GM10248 (cell line): ENCODE data around the gene CRYGA.

Experiments used
- CTCF ChIA-PET: fragments of 300-600 bp; sonication (Branson Sonifier 250); formaldehyde crosslinking; extraction: SDS; loops from one replicate; lab custom pipeline; 2021; ENCODE audit warnings: antibody characterized with exemption; lab: Yijun Ruan, JAX
- POLR2A ChIA-PET: fragments of 350-650 bp; sonication (Branson Sonifier 250); formaldehyde crosslinking; extraction: SDS; loops from one replicate; lab custom pipeline; 2020; ENCODE audit warnings: antibody characterized with exemption; lab: Yijun Ruan, JAX
- DNase-seq: peaks from one replicate; pipeline ENCODE4 v3.0.0; 2012; ENCODE audit errors: extremely low spot score
- TF ChIP-seq, protein P1 (sequence below): IDR thresholded peaks from 2 replicates; pipeline ENCODE4 v1.5.1; 2012; ENCODE audit warnings: mild to moderate bottlenecking, low read depth; ENCODE audit errors: extremely low read depth, missing control alignments, control extremely low read depth

Gene CRYGA

DNA sequence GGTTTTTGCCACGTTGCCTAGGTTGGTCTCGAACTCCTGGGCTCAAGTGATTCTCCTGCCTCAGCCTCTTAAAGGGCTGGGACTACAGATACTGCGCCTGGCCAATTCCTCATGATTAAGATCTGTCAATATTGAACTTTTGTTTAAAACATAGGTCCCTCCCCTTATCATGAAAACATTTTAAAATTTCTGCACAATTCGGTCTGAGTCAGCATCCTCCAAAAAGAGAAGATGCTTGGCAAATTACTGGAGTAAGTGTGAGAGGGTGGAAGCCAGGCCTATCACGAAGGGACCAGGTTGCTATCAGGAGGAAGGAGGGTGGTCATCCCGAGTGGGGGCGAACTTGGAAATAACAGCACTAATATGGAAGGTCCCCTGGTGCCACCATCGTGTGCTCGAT is 10.8 kb upstream of the CRYGA start:
- CTCF ChIA-PET, result interaction anchor here (0.9 to 4.1 kb wide), 12 partner anchors 9 to 458 kb away, joined by 3 to 39 read pairs (median 6); partner anchors contain the start of gene IDH1
- POLR2A ChIA-PET, result no interaction called here
- no peak for DNase-seq
- TF ChIP-seq, protein P1, sequence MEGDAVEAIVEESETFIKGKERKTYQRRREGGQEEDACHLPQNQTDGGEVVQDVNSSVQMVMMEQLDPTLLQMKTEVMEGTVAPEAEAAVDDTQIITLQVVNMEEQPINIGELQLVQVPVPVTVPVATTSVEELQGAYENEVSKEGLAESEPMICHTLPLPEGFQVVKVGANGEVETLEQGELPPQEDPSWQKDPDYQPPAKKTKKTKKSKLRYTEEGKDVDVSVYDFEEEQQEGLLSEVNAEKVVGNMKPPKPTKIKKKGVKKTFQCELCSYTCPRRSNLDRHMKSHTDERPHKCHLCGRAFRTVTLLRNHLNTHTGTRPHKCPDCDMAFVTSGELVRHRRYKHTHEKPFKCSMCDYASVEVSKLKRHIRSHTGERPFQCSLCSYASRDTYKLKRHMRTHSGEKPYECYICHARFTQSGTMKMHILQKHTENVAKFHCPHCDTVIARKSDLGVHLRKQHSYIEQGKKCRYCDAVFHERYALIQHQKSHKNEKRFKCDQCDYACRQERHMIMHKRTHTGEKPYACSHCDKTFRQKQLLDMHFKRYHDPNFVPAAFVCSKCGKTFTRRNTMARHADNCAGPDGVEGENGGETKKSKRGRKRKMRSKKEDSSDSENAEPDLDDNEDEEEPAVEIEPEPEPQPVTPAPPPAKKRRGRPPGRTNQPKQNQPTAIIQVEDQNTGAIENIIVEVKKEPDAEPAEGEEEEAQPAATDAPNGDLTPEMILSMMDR, result no peak

DNA sequence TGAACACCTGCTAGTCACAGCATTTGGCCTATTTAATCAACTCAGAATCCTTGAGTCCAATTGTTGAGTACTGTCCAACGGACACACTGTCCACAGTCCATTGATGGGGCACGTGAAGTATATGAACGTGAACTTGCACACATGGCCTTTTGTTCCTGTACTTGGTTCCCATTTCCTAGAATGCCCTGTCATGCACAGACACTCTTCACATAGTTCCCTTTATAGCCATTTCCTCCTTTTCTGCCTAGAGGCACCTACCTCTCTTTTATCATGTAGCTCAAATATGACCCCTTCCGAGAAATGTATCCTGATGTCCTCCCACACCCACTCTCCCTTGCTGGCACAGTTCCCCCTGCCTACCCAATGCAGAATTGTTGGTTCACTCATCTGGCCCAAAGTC is 8.7 kb upstream of the CRYGA start:
- TF ChIP-seq, protein P1, result no peak
- ChIA-PET POLR2A (no interaction called here), CTCF (interaction anchor here (1.5 kb wide), 1 partner anchor 15 kb away, joined by 3 read pairs; no protein-coding TSS in a partner anchor)
- DNase-seq, result no peak

DNA sequence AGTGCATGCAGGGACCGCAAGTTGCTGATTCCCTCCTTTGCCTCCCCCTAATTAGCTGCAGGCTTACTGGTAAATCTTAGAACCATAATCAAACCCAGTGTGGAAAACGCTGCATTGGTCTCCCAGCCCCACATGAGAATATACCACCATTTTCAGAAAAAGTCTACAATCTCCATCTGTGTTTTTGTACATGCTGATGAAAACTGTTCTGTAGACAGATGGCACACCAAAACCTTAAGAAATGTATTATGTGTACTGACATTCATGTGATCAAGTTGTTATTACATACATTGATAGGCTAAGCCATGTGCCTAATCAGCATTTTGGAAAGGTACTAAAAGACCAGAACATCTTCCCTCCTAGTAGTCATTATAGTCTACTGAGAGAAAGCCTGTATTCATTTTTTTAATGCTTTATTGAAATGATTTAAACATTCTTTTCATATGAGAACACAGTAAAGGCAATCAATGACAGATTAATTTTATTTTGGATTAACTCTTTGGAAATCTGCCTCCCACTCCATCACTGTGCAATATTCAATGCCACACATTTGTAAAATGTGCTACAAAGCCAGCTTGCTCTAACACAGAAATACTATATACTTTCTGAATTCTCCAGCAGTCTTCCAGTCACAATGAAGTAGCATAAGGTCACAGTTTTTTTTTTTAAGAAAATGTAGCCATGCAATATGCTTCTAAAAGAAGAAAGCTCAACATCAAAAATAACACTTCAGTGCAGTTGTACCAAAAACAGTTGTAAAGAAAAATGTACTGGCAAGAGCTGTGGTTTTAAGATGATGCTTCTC is 1.8 kb upstream of the CRYGA start:
- DNase-seq, result no peak
- TF ChIP-seq, protein P1, result no peak
- ChIA-PET POLR2A (no interaction called here), CTCF (interaction anchor here (2.8 kb wide), 1 partner anchor 10 kb away, joined by 17 read pairs; no protein-coding TSS in a partner anchor)

DNA sequence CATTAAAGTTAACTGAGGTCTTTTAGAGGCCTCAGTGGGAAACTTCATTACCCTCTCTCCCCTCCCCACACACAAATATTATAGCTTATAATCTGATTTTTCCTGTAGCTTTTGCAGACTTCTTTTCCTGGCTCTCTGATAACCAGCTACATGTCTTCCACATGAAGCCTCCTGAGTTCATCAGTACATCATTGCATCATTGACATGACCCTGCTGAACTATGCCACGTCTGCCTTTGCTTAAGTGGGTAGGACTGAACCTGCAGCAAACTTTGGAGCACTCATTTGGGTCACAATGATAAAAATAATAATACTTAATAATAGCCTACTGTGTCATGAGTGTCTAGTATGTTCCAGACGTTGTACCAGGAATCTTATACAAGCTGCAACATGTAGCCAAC is 7.0 kb downstream of the CRYGA start:
- no peak for DNase-seq
- ChIA-PET CTCF (interaction anchor here (0.9 to 5.6 kb wide), 2 partner anchors 16 to 19 kb away, joined by 3 to 22 read pairs; no protein-coding TSS in a partner anchor), POLR2A (no interaction called here)
- TF ChIP-seq, protein P1, result no peak

DNA sequence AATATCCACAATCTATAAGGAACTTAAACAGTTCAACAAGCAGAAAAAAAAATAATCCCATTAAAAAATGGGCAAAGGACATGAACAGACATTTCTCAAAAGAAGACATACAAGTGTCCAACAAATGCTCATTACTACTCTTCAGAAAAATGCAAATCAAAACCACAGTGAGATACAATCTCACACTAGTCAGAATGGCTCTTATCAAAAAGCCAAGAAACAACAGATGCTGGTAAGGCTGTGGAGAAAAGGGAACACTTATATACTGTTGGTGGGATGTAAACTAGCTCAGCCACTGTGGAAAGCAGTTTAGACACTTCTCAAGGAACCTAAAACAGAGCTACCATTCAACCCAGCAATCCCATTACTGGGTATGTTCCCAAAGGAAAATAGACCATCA is 10.2 kb downstream of the CRYGA start:
- CTCF ChIA-PET, result interaction anchor here (1.8 to 5.6 kb wide), 2 partner anchors 10 to 22 kb away, joined by 4 to 22 read pairs; no protein-coding TSS in a partner anchor
- DNase-seq, result no peak
- TF ChIP-seq, protein P1, result no peak
- POLR2A ChIA-PET, result no interaction called here

DNA sequence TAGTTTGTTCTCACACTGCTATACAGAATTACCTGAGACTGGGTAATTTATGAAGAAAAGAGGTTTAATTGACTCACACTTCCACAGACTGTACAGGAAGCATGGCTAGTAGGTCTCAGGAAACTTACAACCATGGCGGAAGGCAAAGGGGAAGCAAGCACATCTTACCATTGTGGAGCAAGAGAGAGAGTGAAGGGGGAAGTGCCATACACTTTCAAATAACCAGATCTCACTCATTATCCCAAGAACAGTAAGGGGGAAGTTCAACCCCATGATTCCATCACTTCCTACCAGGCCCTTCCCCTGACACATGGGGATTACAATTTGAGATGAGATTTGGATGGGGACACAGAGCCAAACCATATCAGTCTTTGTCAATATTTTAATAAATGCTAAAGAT is 12.4 kb downstream of the CRYGA start:
- POLR2A ChIA-PET, result no interaction called here
- TF ChIP-seq, protein P1, result no peak
- CTCF ChIA-PET, result no interaction called here
- no peak for DNase-seq
